Bronchial epithelial cell (primary cell): ENCODE data around the gene ADORA1. TPM values are rescaled to one million over a fixed set of nuclear protein-coding genes. Genes with fewer than 3 reads are reported as not detected.

ENCODE experiments used
- DNase-seq: peaks from one replicate; pipeline ENCODE4 v3.0.0-alpha.2; 2010; ENCODE audit warnings: low read depth
- FAIRE-seq: peaks from 2 replicates; lab custom pipeline; 2011; peaks lifted over from hg19 to GRCh38; lab: Jason Lieb, UNC
- H3K27me3 ChIP-seq: 2 replicates; pipeline ENCODE4 v1.5.1; 2011; ENCODE audit warnings: low read length; ENCODE audit not compliant: control insufficient read depth, insufficient read depth
- H3K36me3 ChIP-seq: 2 replicates; pipeline ENCODE4 v1.5.1; 2011; ENCODE audit warnings: low read length; ENCODE audit not compliant: control insufficient read depth, insufficient read depth
- H3K4me3 ChIP-seq: 2 replicates; pipeline ENCODE4 v1.5.1; 2011; ENCODE audit warnings: mild to moderate bottlenecking, low read depth, low read length, control low read depth
- total RNA-seq: library from RNA; depleted of rRNA; stranded (reverse); fragments of >200 nt; gene quantifications from 2 replicates; pipeline ENCODE4 v1.2.1, GENCODE V29; 2014
- TF ChIP-seq, protein P1 (sequence below): IDR thresholded peaks from 2 replicates; pipeline ENCODE4 v1.5.1; 2011; ENCODE audit warnings: mild to moderate bottlenecking, moderate library complexity, low read length, control low read depth, inconsistent platforms; ENCODE audit not compliant: insufficient read depth, severe bottlenecking

The ADORA1 gene
- total RNA-seq, 1 donor from 2014 or later: under 0.01 TPM

DNA sequence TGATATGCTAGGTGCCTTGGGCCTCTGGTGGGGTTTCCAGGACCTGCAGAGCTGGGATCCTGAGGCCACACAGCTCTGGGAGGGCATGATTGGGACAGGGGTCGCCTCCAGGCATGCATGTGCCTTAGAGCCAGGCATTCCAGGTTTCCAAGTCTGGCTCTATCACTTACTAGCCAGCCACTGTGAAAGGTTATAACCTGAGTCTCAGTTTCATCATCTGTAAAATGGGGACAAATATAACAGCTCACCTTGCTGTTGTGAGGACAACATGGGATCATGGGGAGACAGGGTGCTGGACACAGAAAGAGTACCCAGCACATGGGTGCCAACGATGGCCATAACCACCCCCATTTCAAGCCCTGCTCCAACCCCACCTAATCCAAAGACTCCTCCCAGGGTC, 56.3 kb downstream of the ADORA1 start:
- no peak for FAIRE-seq

DNA sequence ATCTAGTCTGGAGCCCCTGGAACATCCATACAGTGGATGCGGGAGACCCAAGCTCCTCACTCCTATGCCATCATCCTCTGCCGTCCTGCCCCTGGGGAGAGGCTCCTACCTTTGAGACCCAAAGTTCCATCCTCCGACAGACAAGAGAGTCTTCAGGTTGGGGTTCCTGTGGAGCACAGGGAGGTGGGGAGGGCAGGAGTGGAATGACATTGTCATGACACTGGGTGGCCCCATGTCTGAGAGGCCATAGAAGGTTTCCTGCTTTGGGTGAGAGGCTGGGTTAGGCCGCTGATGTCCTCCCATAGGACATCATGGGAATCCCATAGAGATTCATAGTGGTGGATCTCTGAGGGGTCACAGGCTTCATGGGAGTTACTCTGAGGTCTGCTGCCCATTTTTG, 56.9 kb downstream of the ADORA1 start:
- no peaks in the 10 kb centered on the region for H3K27me3 ChIP-seq
- TF ChIP-seq, protein P1, sequence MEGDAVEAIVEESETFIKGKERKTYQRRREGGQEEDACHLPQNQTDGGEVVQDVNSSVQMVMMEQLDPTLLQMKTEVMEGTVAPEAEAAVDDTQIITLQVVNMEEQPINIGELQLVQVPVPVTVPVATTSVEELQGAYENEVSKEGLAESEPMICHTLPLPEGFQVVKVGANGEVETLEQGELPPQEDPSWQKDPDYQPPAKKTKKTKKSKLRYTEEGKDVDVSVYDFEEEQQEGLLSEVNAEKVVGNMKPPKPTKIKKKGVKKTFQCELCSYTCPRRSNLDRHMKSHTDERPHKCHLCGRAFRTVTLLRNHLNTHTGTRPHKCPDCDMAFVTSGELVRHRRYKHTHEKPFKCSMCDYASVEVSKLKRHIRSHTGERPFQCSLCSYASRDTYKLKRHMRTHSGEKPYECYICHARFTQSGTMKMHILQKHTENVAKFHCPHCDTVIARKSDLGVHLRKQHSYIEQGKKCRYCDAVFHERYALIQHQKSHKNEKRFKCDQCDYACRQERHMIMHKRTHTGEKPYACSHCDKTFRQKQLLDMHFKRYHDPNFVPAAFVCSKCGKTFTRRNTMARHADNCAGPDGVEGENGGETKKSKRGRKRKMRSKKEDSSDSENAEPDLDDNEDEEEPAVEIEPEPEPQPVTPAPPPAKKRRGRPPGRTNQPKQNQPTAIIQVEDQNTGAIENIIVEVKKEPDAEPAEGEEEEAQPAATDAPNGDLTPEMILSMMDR: no peak
- no peak for FAIRE-seq
- DNase-seq: no peak
- H3K36me3 ChIP-seq: no peaks in the 10 kb centered on the region
- H3K4me3 ChIP-seq: no peak overlapping the region

More for the DNA sequence above, 56.3 kb downstream of the ADORA1 start:
- H3K27me3 ChIP-seq: no peaks in the 10 kb centered on the region
- TF ChIP-seq, protein P1: no peak
- H3K36me3 ChIP-seq: no peaks in the 10 kb centered on the region
- no peak for DNase-seq
- H3K4me3 ChIP-seq: no peak overlapping the region

DNA sequence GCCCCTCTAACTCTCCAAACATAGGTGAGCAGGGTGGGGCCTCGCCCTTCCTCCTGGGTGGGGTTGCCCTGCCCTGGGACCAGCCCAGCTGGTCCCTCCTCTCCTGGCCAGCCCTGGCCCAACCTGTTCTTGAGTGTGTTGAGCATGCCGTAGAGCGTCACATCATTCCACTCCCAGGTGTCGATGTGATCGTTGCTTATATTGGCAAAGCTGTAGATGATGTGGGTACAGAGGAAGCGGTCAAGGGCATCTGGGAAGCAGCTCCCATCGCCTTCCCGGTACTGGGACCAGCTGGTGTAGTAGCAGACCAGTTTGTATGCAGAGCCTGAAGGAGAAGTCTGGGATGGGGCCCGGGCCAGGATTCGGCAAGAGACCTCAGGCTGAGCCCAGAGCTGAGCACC, 57.5 kb downstream of the ADORA1 start:
- H3K27me3 ChIP-seq: no peaks in the 10 kb centered on the region
- DNase-seq: no peak
- FAIRE-seq: no peak
- H3K36me3 ChIP-seq: no peaks in the 10 kb centered on the region
- no peak overlapping the region for H3K4me3 ChIP-seq
- TF ChIP-seq, protein P1: no peak

DNA sequence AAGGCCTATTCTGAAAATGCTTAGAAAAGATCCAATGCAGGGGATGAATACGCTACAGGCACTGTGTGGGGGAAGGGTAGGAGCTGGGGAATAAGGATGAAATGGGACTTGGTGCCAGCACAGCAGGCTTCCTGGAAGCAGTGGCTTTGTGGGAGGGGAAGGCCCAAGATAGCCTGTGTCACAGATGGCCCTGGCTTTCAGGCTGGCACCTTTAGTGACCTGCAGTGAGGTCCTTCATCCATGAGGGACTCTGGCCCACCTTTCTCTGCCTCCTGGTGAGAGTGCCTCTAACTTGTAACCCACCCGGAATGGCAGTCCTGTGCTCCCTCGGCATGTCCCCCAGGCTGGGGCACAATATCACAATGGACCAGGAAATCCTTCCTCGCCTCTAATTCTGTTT, 58.1 kb downstream of the ADORA1 start:
- TF ChIP-seq, protein P1: no peak

DNA sequence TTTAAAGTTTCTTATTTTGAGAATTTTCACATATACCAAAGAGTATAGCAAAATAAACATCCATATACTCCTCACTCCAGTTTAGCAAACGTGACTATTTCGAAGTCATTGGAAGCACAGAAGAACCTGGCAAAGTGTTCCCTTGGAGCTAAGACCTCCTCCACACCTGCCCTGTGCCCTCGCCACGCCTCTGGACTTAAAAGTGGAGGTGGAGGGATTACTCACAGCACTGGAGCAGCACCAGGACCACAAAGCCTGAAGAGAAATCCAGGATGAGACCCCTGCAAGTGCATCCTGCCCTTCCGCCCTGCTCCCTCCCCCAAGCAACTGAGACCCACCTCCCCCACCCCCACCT, 58.5 kb downstream of the ADORA1 start:
- no peak for DNase-seq
- FAIRE-seq: no peak
- TF ChIP-seq, protein P1: no peak

More for the DNA sequence above, 58.1 kb downstream of the ADORA1 start:
- H3K36me3 ChIP-seq: no peaks in the 10 kb centered on the region
- H3K4me3 ChIP-seq: no peak overlapping the region
- DNase-seq (no peak), FAIRE-seq (no peak)
- no peaks in the 10 kb centered on the region for H3K27me3 ChIP-seq

DNA sequence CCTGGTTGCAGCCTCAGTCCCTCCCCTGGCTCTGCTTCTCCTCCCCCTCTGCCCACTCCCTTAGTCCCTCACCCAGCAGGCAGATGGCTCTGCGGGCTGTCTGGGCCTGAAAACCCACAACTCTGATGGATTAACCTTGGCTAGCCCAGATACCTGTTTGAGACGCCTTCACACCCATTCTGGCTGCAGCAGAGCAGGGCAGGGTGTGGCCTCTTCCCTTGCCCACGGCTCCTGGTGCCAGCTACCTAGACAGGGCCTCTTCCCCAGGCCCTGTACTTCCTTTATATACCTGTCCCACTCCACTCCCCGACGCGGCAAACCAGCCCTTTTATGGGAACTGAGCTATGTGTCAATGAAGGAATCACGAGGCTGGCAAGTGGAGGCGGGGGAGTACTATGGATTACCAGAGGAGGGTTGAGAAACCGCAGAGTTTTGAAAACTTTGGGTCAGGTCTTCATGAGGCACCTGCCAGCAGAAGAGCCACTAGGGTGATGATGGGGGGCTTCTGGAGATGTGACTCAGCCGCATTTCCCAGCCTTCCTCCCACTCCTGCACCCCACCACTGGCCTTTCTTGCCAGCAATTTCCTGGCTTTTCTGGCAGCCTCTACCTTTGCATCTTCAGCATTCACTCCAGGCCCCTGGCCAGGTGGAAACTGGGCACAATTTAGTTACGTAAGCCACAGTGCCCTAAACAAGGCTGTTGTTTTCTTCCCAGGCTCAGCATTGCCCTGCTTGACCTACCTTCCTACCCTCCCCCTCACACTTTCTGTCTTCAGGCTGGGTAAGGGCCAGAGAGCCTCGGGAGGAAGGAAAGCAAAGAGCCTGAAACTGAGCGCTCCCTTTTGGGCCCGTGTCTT, 59.1 kb downstream of the ADORA1 start, which contains the start of gene CHI3L1:
CHI3L1 (minus strand) TSS at position 259 of the 858 bp plus-strand sequence; CDS start at position 178, 81 bp downstream.
- no peak for FAIRE-seq
- H3K27me3 ChIP-seq: no peaks in the 10 kb centered on the region
- DNase-seq: peak; percentile 8
- no peak within 1 kb of the TSS for H3K4me3 ChIP-seq
- H3K36me3 ChIP-seq: no peaks in the 10 kb centered on the region
- TF ChIP-seq, protein P1: no peak

More for the DNA sequence above, 58.5 kb downstream of the ADORA1 start:
- H3K36me3 ChIP-seq: no peaks in the 10 kb centered on the region
- no peaks in the 10 kb centered on the region for H3K27me3 ChIP-seq
- H3K4me3 ChIP-seq: no peak overlapping the region
